ENCODE data around the gene COX6A2.

DNA sequence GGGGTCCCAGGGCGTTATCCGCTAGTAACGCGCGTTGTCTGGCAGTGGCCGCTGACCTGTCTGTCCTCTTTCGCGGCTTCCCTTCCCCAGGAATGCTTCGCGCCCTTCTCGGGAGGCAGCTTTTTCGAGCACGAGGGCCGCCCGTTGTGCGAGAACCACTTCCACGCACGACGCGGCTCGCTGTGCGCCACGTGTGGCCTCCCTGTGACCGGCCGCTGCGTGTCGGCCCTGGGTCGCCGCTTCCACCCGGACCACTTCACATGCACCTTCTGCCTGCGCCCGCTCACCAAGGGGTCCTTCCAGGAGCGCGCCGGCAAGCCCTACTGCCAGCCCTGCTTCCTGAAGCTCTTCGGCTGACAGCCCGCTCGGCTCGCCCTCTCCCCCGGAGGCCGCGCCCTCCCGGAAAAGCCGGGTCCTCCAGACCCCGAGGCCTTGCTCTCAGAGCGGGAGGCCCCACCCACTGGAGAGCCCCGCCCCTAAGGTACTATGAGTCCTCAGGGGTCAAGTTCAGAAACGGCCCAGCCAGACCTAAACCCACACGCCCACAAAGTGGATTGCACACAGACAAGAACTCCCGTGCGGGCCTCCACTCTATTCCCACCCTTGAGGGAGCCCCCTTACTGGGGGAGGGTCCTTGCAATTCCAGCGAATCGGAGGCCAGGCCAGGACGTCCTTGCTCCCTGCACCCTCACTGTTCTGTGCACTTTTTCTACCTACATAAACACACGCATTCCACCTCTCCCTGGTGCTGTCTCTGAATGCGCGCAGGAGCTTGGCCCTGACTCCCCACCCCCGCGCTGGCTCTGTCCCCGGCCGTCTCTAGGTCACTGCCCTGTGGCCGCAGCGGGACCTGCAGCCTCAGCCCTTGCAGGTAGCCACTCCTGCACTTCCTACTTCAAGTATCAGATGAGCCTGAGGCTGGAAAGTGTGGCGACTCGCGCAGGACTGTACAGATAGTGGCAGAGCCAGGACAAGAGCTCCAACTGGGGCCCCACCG lies 49.4 kb upstream of the COX6A2 start:
- no peak for TF ChIP-seq CTCF (IDR thresholded peaks at IDR 0.05 in 4 of 5, conservative IDR thresholded peaks at IDR 0.05 in 1 of 5)
- TF ChIP-seq POLR2A (IDR thresholded peaks at IDR 0.05) = no peak
